Measurements from ENCODE around the gene MLXIP.

MLXIP gene

GRCh38 chr12:122093098-122093883, 14.7 kb downstream of the MLXIP start:
- H3K27ac ChIP-seq (ENCODE audit: low read length): no peak overlapping the region
- no peak overlapping the region for H3K4me3 ChIP-seq (ENCODE audit: low read length)
- H3K79me2 ChIP-seq (ENCODE audit: low read length): peaks cover 95% of the 10 kb centered on the region
- no peaks in the 10 kb centered on the region for H3K36me3 ChIP-seq (replicated peaks; ENCODE audit: insufficient read depth, low read length)
- no peaks in the 10 kb centered on the region for H3K9me3 ChIP-seq (replicated peaks; ENCODE audit: insufficient read depth, low read length)
- no peaks in the 10 kb centered on the region for H4K20me1 ChIP-seq (ENCODE audit: insufficient read depth, low read length)
- DNase-seq: no peak
- H3K27me3 ChIP-seq (replicated peaks; ENCODE audit: insufficient read depth, low read length): no peaks in the 10 kb centered on the region
- no peaks in the 10 kb centered on the region for H3K4me1 ChIP-seq (ENCODE audit: low read length)
- H3K9me2 ChIP-seq (replicated peaks; ENCODE audit: insufficient read depth, low read length): no peaks in the 10 kb centered on the region
- H3K9ac ChIP-seq (ENCODE audit: low read length): no peak overlapping the region
- H3K4me2 ChIP-seq (ENCODE audit: low read depth, low read length): no peak overlapping the region
- no peaks in the 10 kb centered on the region for H3F3A ChIP-seq (ENCODE audit: insufficient read depth, low read length)
- H2AFZ ChIP-seq (ENCODE audit: low read length): no peak overlapping the region
- TF ChIP-seq EZH2 (optimal IDR thresholded peaks at IDR 0.05; ENCODE audit: low read depth, low read length) (no peak), EZH2phosphoT487 (IDR thresholded peaks at IDR 0.05; ENCODE audit: low read length) (no peak)
- TF ChIP-seq, protein P1, sequence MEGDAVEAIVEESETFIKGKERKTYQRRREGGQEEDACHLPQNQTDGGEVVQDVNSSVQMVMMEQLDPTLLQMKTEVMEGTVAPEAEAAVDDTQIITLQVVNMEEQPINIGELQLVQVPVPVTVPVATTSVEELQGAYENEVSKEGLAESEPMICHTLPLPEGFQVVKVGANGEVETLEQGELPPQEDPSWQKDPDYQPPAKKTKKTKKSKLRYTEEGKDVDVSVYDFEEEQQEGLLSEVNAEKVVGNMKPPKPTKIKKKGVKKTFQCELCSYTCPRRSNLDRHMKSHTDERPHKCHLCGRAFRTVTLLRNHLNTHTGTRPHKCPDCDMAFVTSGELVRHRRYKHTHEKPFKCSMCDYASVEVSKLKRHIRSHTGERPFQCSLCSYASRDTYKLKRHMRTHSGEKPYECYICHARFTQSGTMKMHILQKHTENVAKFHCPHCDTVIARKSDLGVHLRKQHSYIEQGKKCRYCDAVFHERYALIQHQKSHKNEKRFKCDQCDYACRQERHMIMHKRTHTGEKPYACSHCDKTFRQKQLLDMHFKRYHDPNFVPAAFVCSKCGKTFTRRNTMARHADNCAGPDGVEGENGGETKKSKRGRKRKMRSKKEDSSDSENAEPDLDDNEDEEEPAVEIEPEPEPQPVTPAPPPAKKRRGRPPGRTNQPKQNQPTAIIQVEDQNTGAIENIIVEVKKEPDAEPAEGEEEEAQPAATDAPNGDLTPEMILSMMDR (IDR thresholded peaks at IDR 0.05; ENCODE audit: low read length): no peak

DNA sequence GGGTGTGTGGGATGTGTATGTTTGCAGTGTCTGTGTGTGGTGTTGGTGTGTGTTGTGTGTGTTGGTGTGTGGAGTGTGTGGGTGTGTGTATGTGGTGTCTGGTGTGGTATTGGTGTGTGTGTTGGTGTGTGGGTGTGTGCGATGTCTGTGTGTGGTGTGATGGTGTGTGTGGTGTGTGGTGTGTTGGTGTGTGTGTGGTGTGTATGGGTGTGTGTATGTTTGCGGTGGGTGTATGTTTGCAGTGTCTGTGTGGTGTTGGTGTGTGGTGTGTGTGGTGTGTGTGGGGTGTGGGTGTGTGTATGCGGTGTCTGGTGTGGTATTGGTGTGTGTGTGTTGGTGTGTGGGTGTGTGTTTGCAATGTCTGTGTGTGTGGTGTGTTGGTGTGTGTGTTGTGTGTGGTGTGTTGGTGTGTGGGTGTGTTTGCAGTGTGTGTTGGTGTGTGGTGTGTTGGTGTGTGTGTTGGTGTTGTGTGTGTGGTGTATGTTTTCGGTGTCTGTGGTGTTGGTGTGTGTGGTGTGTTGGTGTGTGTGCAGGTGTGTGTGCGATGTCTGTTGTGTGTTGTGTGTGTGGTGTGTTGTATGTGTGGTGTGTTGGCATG, 15.7 kb downstream of the MLXIP start:
- Histone ChIP-seq H3K36me3 (replicated peaks; ENCODE audit: insufficient read depth, low read length) (no peaks in the 10 kb centered on the region), H3K79me2 (ENCODE audit: low read length) (peaks cover 95% of the 10 kb centered on the region), H3K4me1 (ENCODE audit: low read length) (no peaks in the 10 kb centered on the region), H3K9me2 (replicated peaks; ENCODE audit: insufficient read depth, low read length) (no peaks in the 10 kb centered on the region), H3K27ac (ENCODE audit: low read length) (no peak overlapping the region), H3K9ac (ENCODE audit: low read length) (no peak overlapping the region), H3F3A (ENCODE audit: insufficient read depth, low read length) (no peaks in the 10 kb centered on the region), H3K9me3 (replicated peaks; ENCODE audit: insufficient read depth, low read length) (no peaks in the 10 kb centered on the region), H4K20me1 (ENCODE audit: insufficient read depth, low read length) (no peaks in the 10 kb centered on the region), H3K4me3 (ENCODE audit: low read length) (no peak overlapping the region), H2AFZ (ENCODE audit: low read length) (no peak overlapping the region), H3K4me2 (ENCODE audit: low read depth, low read length) (no peak overlapping the region), H3K27me3 (replicated peaks; ENCODE audit: insufficient read depth, low read length) (no peaks in the 10 kb centered on the region)
- TF ChIP-seq EZH2 (optimal IDR thresholded peaks at IDR 0.05; ENCODE audit: low read depth, low read length) (no peak), EZH2phosphoT487 (IDR thresholded peaks at IDR 0.05; ENCODE audit: low read length) (no peak)
- TF ChIP-seq, protein P1 (IDR thresholded peaks at IDR 0.05; ENCODE audit: low read length): no peak
- DNase-seq: no peak

- Histone ChIP-seq H3K9me3 (replicated peaks; ENCODE audit: insufficient read depth, low read length) (no peaks in the 10 kb centered on the region), H3K4me1 (ENCODE audit: low read length) (no peaks in the 10 kb centered on the region), H3K79me2 (ENCODE audit: low read length) (peaks cover 95% of the 10 kb centered on the region), H3K4me2 (ENCODE audit: low read depth, low read length) (no peak overlapping the region), H3F3A (ENCODE audit: insufficient read depth, low read length) (no peaks in the 10 kb centered on the region), H2AFZ (ENCODE audit: low read length) (no peak overlapping the region), H4K20me1 (ENCODE audit: insufficient read depth, low read length) (no peaks in the 10 kb centered on the region), H3K4me3 (ENCODE audit: low read length) (no peak overlapping the region), H3K36me3 (replicated peaks; ENCODE audit: insufficient read depth, low read length) (no peaks in the 10 kb centered on the region), H3K27me3 (replicated peaks; ENCODE audit: insufficient read depth, low read length) (no peaks in the 10 kb centered on the region), H3K9me2 (replicated peaks; ENCODE audit: insufficient read depth, low read length) (no peaks in the 10 kb centered on the region), H3K9ac (ENCODE audit: low read length) (no peak overlapping the region), H3K27ac (ENCODE audit: low read length) (no peak overlapping the region)
- DNase-seq: no peak
- TF ChIP-seq EZH2 (optimal IDR thresholded peaks at IDR 0.05; ENCODE audit: low read depth, low read length): no peak
- TF ChIP-seq EZH2phosphoT487 (IDR thresholded peaks at IDR 0.05; ENCODE audit: low read length): no peak
- TF ChIP-seq, protein P1 (IDR thresholded peaks at IDR 0.05; ENCODE audit: low read length): no peak
These were observed 16.4 kb downstream of the MLXIP start for GRCh38 chr12:122094735-122095631.

Data from MM.1S (cell line).